Thyroid gland (tissue), 4 donors: ENCODE results near the gene MYH14. TPM values are rescaled to one million over a fixed set of nuclear protein-coding genes. Genes with fewer than 3 reads are reported as not detected.

Experiments used
- DNase-seq, 2 donors: peaks; one replicate each; pipeline ENCODE4 v3.0.0-alpha.2; 2019
- H3K27ac ChIP-seq, 3 donors: fragments of 200-600 bp; sonication (generic); 1 replicate in 2 of 3; 2 replicates in 1 of 3; pipeline ENCODE4 v1.5.1; 2016 to 2019; ENCODE audit warnings: mild to moderate bottlenecking in 1 of 3, moderate library complexity in 1 of 3
- H3K27me3 ChIP-seq: fragments of 200-600 bp; sonication (generic); one replicate; pipeline ENCODE4 v1.5.1; 2019
- H3K36me3 ChIP-seq, 2 donors: fragments of 200-600 bp; sonication (generic); one replicate each; pipeline ENCODE4 v1.5.1; 2016 to 2019
- H3K4me1 ChIP-seq, 2 donors: fragments of 200-600 bp; sonication (generic); one replicate each; pipeline ENCODE4 v1.5.1; 2017 to 2019
- H3K4me3 ChIP-seq, 3 donors: fragments of 200-600 bp; sonication (generic); replicated peaks in 1 of 3; 1 replicate in 2 of 3; 2 replicates in 1 of 3; pipeline ENCODE4 v1.5.1; 2016; ENCODE audit warnings: mild to moderate bottlenecking in 1 of 3
- H3K9me3 ChIP-seq: fragments of 200-600 bp; sonication (generic); one replicate; pipeline ENCODE4 v1.5.1; 2017
- CTCF ChIP-seq, 6 experiments: fragments of 200-600 bp in 3 of 6; fragments of 450-650 bp in 3 of 6; sonication (generic) in 3 of 6; IDR thresholded peaks; one replicate each; pipeline ENCODE4 v1.5.1; 2016 to 2019; ENCODE audit warnings: antibody characterized with exemption in 6 of 6, mild to moderate bottlenecking in 2 of 6, inconsistent platforms in 1 of 6, moderate library complexity in 1 of 6
- POLR2A ChIP-seq, 2 donors: fragments of 450-650 bp; IDR thresholded peaks; one replicate each; pipeline ENCODE4 v1.6.1; 2017; ENCODE audit warnings: antibody characterized with exemption in 2 of 2, mild to moderate bottlenecking in 2 of 2, moderate library complexity in 1 of 2
- WGBS, 2 donors: methylation state at CpG; one replicate each; pipeline ENCODE4 v1.1.5; 2017; 5-methylcytosine and 5-hydroxymethylcytosine counted together
- intact Hi-C: fragments of 100-400 bp; cut with DNase I; formaldehyde crosslinking; loops from one replicate; pipeline ENCODE4 v1.15.1; 2023
- total RNA-seq, 4 donors: library from RNA; depleted of rRNA; stranded (reverse); fragments of >200 nt; gene quantifications; one replicate each; pipeline ENCODE4 v1.2.3, GENCODE V29; 2016

Gene MYH14
- total RNA-seq, 4 donors from 2014 or later, result 130 to 361 (median 183) TPM

DNA sequence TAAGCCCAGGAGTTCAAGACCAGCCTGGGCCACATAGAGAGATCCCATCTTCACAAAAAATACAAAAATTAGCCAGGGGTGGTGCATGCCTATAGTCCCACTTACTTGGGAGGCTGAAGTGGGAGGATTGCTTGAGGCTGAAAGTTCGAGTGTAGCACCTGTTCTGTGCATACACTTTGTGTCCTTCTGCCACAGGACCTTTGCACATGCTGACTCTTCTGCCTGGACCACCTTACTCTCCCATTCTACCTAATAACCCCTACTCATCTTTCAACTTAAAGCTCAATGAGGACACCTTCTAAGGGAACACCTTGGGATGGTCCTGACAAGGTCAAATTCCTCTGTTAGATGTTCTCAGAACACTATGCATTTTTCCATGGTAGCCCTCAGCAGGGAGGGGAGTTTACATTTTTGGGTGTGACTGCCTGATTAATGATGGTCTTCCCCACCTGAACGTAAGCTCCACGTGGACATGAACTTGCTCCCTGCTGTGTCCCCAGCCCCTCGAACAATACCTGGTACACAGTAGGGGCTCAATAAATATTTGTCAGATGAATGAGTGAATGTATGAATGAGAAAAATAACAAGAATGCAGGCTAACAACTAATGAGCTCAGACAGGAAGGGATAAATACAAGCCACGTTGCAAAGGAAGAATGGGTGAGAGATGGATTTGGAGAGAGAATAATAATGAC is 29.2 kb upstream of the MYH14 start:
- 57 to 63% methylated on average over 5 of the region's 5 CpGs for WGBS, 2 donors
- TF ChIP-seq POLR2A (IDR thresholded peaks at IDR 0.05), result no peak
- TF ChIP-seq CTCF (IDR thresholded peaks at IDR 0.05), result no peak
- intact Hi-C loops, result no loop called here

DNA sequence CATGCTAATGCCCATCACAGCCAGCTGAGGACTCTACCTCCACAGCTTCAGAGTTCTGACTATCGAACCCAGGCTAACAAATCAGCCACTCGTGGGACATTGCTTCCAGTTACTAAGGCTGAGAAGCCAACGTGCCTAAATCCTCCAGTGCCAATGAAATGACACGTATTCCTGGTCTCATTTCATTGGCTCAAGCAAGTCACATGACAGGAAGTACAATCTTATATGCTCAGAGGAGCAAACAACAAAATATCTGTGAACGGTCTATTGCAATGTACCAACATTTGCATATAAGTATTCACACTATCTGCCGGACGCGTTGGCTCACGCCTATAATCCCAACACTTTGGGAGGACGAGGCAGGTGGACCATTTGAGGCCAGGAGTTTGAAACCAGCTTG is 27.5 kb upstream of the MYH14 start:
- H3K4me1 ChIP-seq, result peaks cover 0 to 9% of the 10 kb centered on the region in 2 donors
- intact Hi-C loops, result no loop called here
- no peaks in the 10 kb centered on the region for H3K36me3 ChIP-seq
- DNase-seq, result no peak
- TF ChIP-seq POLR2A (IDR thresholded peaks at IDR 0.05) (no peak), CTCF (IDR thresholded peaks at IDR 0.05) (no peak)
- no peak overlapping the region for H3K27ac ChIP-seq
- H3K27me3 ChIP-seq, result no peaks in the 10 kb centered on the region
- no peaks in the 10 kb centered on the region for H3K9me3 ChIP-seq
- no peak overlapping the region for H3K4me3 ChIP-seq
- 89% methylated on average over 10 of the region's 10 CpGs for WGBS, 2 donors

More for the DNA sequence above, 29.2 kb upstream of the MYH14 start:
- no peaks in the 10 kb centered on the region for H3K36me3 ChIP-seq
- peaks cover 0 to 7% of the 10 kb centered on the region in 2 donors for H3K4me1 ChIP-seq
- no peak overlapping the region for H3K27ac ChIP-seq
- DNase-seq, result no peak
- H3K27me3 ChIP-seq, result no peaks in the 10 kb centered on the region
- no peaks in the 10 kb centered on the region for H3K9me3 ChIP-seq
- no peak overlapping the region for H3K4me3 ChIP-seq

DNA sequence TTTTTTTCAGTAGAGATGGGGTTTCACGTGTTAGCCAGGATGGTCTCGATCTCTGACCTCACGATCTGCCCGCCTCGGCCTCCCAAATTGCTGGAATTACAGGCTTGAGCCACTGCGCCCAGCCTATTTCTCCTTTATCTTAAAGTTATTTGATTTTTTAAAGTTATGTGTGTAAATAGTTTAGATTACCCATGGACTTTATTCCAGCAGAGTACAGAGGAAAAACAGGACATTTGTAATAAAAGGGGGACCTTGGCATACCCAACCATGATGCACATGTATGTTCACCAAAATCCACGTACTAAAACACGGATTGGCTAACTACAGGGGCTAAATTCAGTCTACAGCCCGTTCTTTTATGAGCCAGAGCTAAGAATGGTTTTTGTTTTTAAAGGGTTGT is 26.6 kb upstream of the MYH14 start:
- Histone ChIP-seq H3K36me3 (no peaks in the 10 kb centered on the region), H3K4me3 (no peak overlapping the region), H3K27me3 (no peaks in the 10 kb centered on the region), H3K27ac (no peak overlapping the region), H3K4me1 (peaks cover 0 to 9% of the 10 kb centered on the region in 2 donors), H3K9me3 (no peaks in the 10 kb centered on the region)
- 90 to 93% methylated on average over 9 of the region's 9 CpGs for WGBS, 2 donors
- TF ChIP-seq POLR2A (IDR thresholded peaks at IDR 0.05) (no peak), CTCF (IDR thresholded peaks at IDR 0.05) (no peak)
- no peak for DNase-seq
- intact Hi-C loops, result no loop called here

- 93 to 94% methylated on average over 1 of the region's 1 CpG for WGBS, 2 donors
- TF ChIP-seq POLR2A (IDR thresholded peaks at IDR 0.05) (no peak), CTCF (IDR thresholded peaks at IDR 0.05) (no peak)
- no peak overlapping the region for H3K4me3 ChIP-seq
- intact Hi-C loops, result no loop called here
- no peaks in the 10 kb centered on the region for H3K36me3 ChIP-seq
- peaks cover 0 to 9% of the 10 kb centered on the region in 2 donors for H3K4me1 ChIP-seq
- DNase-seq, result no peak
- H3K27ac ChIP-seq, result no peak overlapping the region
- no peaks in the 10 kb centered on the region for H3K27me3 ChIP-seq
- no peaks in the 10 kb centered on the region for H3K9me3 ChIP-seq
Observed at GRCh38 chr19:50178320-50178719, 25.1 kb upstream of the MYH14 start.

- no peak for TF ChIP-seq CTCF (IDR thresholded peaks at IDR 0.05)
- TF ChIP-seq POLR2A (IDR thresholded peaks at IDR 0.05), result no peak
- no peaks in the 10 kb centered on the region for H3K27me3 ChIP-seq
- H3K4me3 ChIP-seq, result no peak overlapping the region
- DNase-seq, result no peak
- no peaks in the 10 kb centered on the region for H3K36me3 ChIP-seq
- H3K9me3 ChIP-seq, result no peaks in the 10 kb centered on the region
- no peak overlapping the region for H3K27ac ChIP-seq
- H3K4me1 ChIP-seq, result peaks cover 0 to 9% of the 10 kb centered on the region in 2 donors
- WGBS, 2 donors, result 33 to 35% methylated on average over 9 of the region's 9 CpGs
- intact Hi-C loops, result no loop called here
Observed at GRCh38 chr19:50178859-50179537, 24.4 kb upstream of the MYH14 start.
